HepG2 (cell line): ENCODE results near the gene LRRC3C. TPM values are rescaled to one million over a fixed set of nuclear protein-coding genes. Genes with fewer than 3 reads are reported as not detected.
A peak's percentile ranks its signal among the peaks of the same experiment; 100 is the strongest.

Experiments used
- HNRNPL ChIP-seq: fragments of 200-400 bp; formaldehyde crosslinking; IDR thresholded peaks from 2 replicates; pipeline ENCODE4 v1.6.1; 2017; ENCODE audit warnings: mild to moderate bottlenecking, low read depth, low read length
- JDP2 ChIP-seq: sonication (generic); formaldehyde crosslinking; IDR thresholded peaks from 2 replicates; pipeline ENCODE4 v1.8.1; 2022; ENCODE audit warnings: missing genetic modification reagents, borderline replicate concordance
- KDM6A ChIP-seq: IDR thresholded peaks from 2 replicates; pipeline ENCODE4 v1.6.1; 2016; ENCODE audit warnings: low read depth
- KMT2A ChIP-seq: sonication (generic); formaldehyde crosslinking; IDR thresholded peaks from 2 replicates; pipeline ENCODE4 v1.4.0; 2020; ENCODE audit warnings: missing genetic modification reagents
- MAFF ChIP-seq: IDR thresholded peaks from 2 replicates; pipeline ENCODE4 v1.6.1; 2011; ENCODE audit warnings: low read depth, low read length, improper control_type of control experiment
- MIER3 ChIP-seq: IDR thresholded peaks from 2 replicates; pipeline ENCODE4 v1.6.1; 2016; ENCODE audit warnings: missing compliant biosample characterization, borderline replicate concordance
- MTA1 ChIP-seq: sonication (generic); formaldehyde crosslinking; IDR thresholded peaks from 2 replicates; pipeline ENCODE4 v1.4.0; 2020; ENCODE audit warnings: missing genetic modification reagents, mild to moderate bottlenecking, borderline replicate concordance
- MTF1 ChIP-seq: sonication (generic); formaldehyde crosslinking; IDR thresholded peaks from 2 replicates; pipeline ENCODE4 v1.5.0; 2020; ENCODE audit warnings: missing genetic modification reagents
- NAIF1 ChIP-seq: sonication (generic); formaldehyde crosslinking; IDR thresholded peaks from 2 replicates; pipeline ENCODE4 v1.5.0; 2020; ENCODE audit warnings: mild to moderate bottlenecking, missing genetic modification reagents, borderline replicate concordance
- PHF20 ChIP-seq: sonication (generic); formaldehyde crosslinking; IDR thresholded peaks from 2 replicates; pipeline ENCODE4 v1.5.0; 2020; ENCODE audit warnings: mild to moderate bottlenecking, missing genetic modification reagents
- PLRG1 ChIP-seq: fragments of 450-650 bp; conservative IDR thresholded peaks from 2 replicates; pipeline ENCODE4 v1.6.1; 2016
- RFX1 ChIP-seq: fragments of 450-650 bp; IDR thresholded peaks from 2 replicates; pipeline ENCODE4 v1.6.1; 2017
- SP2 ChIP-seq: sonication (generic); formaldehyde crosslinking; IDR thresholded peaks from 2 replicates; pipeline ENCODE4 v1.5.1; 2020; ENCODE audit warnings: mild to moderate bottlenecking, missing genetic modification reagents
- SRF ChIP-seq: IDR thresholded peaks from 2 replicates; pipeline ENCODE4 v1.6.1; 2011; ENCODE audit warnings: mild to moderate bottlenecking, low read depth, low read length, moderate library complexity
- XBP1 ChIP-seq: sonication (generic); formaldehyde crosslinking; IDR thresholded peaks from 2 replicates; pipeline ENCODE4 v1.5.0; 2020; ENCODE audit warnings: missing genetic modification reagents
- YEATS2 ChIP-seq: sonication (generic); formaldehyde crosslinking; IDR thresholded peaks from 2 replicates; pipeline ENCODE4 v1.4.0; 2020; ENCODE audit warnings: missing genetic modification reagents, borderline replicate concordance
- ZFP36L2 ChIP-seq: sonication (generic); formaldehyde crosslinking; IDR thresholded peaks from 2 replicates; pipeline ENCODE4 v1.4.0; 2020; ENCODE audit warnings: missing genetic modification reagents
- ZNF20 ChIP-seq: sonication (generic); formaldehyde crosslinking; IDR thresholded peaks from 2 replicates; pipeline ENCODE4 v1.4.0; 2020; ENCODE audit warnings: mild to moderate bottlenecking, moderate library complexity, missing genetic modification reagents
- ZNF383 ChIP-seq: sonication (generic); formaldehyde crosslinking; IDR thresholded peaks from 2 replicates; pipeline ENCODE4 v1.4.0; 2020; ENCODE audit warnings: missing genetic modification reagents, mild to moderate bottlenecking, borderline replicate concordance
- ZSCAN25 ChIP-seq: sonication (generic); formaldehyde crosslinking; IDR thresholded peaks from 2 replicates; pipeline ENCODE4 v1.8.0; 2022; ENCODE audit warnings: mild to moderate bottlenecking, missing genetic modification reagents
- polyA plus RNA-seq, 8 experiments: library from polyadenylated mRNA; depleted of rRNA in 3 of 8; stranded (reverse) in 7 of 8; unstranded in 1 of 8; fragments of >200 nt; fragmentation: Illumina TruSeq in 4 of 8; extraction: Trizol in 4 of 8; gene quantifications; 2 replicates each; pipeline versions ENCODE4 v1.2.1 to v1.2.3, GENCODE V29; 2011 to 2016; ENCODE audit warnings: low read depth in 4 of 8, missing spikeins in 1 of 8, mixed read lengths in 1 of 8; ENCODE audit not compliant: insufficient read depth in 1 of 8
- total RNA-seq, 5 experiments: library from RNA; depleted of rRNA; stranded (reverse); fragments of >200 nt; fragmentation: Illumina TruSeq; extraction: Trizol; gene quantifications; 2 replicates each; pipeline ENCODE4 v1.2.3, GENCODE V29; 2016; ENCODE audit warnings: low read depth in 1 of 5
- TF ChIP-seq, protein P1 (sequence below): sonication (generic); formaldehyde crosslinking; IDR thresholded peaks from 2 replicates; pipeline ENCODE4 v1.4.0; 2020; ENCODE audit warnings: missing genetic modification reagents
- TF ChIP-seq, protein P2 (sequence below): conservative IDR thresholded peaks from 2 replicates; pipeline ENCODE4 v1.6.1; 2018; ENCODE audit warnings: missing genetic modification reagents
- TF ChIP-seq, protein P3 (sequence below): IDR thresholded peaks from 2 replicates; pipeline ENCODE4 v1.6.1; 2016

LRRC3C gene
- total and polyA plus RNA-seq, 2 of the 13 experiments (the other 11 are each of a cell fraction or from before 2014, with no cell fraction given) = 0.17 TPM; not detected in 1

DNA sequence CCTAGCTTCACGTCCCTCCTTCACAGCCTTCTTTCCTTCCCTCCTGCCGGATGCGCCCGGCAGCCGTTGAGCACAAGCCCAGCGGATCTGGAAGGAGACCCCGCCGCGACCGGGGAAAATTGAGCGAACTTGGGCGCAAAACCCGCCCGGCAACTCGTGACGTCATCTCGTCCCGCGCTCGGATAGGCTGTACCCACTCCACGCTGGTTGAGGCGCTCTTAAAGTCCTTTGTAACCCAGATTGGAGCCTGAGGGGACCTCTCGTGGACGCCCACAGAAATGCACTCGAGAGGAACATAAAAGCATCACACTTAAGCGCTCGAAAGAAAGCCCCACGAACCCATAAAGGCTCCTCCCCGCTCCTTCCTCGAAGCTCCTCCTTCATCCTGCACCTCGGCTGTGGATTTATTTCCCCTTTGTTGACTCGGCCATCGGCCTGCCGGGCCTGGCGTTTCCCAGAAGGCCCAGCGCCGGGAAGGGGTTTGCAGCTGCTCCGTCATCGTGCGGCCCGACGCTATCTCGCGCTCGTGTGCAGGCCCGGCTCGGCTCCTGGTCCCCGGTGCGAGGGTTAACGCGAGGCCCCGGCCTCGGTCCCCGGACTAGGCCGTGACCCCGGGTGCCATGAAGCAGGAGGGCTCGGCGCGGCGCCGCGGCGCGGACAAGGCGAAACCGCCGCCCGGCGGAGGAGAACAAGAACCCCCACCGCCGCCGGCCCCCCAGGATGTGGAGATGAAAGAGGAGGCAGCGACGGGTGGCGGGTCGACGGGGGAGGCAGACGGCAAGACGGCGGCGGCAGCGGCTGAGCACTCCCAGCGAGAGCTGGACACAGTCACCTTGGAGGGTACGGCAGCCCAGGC, 53.0 kb downstream of the LRRC3C start, which contains the start of gene PSMD3 (continued):
- TF ChIP-seq PLRG1 = no peak
- TF ChIP-seq SRF = peak; percentile 99
- TF ChIP-seq XBP1 (CRISPR knock-in tag) = no peak; the same call in 1 of the 2 replicates
- no peak; the same call in 1 of the 2 replicates for TF ChIP-seq SP2 (CRISPR knock-in tag)
- TF ChIP-seq YEATS2 = peak; percentile 99
- TF ChIP-seq, protein P1, sequence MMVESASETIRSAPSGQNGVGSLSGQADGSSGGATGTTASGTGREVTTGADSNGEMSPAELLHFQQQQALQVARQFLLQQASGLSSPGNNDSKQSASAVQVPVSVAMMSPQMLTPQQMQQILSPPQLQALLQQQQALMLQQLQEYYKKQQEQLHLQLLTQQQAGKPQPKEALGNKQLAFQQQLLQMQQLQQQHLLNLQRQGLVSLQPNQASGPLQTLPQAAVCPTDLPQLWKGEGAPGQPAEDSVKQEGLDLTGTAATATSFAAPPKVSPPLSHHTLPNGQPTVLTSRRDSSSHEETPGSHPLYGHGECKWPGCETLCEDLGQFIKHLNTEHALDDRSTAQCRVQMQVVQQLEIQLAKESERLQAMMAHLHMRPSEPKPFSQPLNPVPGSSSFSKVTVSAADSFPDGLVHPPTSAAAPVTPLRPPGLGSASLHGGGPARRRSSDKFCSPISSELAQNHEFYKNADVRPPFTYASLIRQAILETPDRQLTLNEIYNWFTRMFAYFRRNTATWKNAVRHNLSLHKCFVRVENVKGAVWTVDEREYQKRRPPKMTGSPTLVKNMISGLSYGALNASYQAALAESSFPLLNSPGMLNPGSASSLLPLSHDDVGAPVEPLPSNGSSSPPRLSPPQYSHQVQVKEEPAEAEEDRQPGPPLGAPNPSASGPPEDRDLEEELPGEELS (CRISPR knock-in tag) = peak; percentile 67
- TF ChIP-seq MAFF = peak; percentile 22; the same call in 1 of the 2 replicates
- peak; percentile 94 for TF ChIP-seq PHF20 (CRISPR knock-in tag)
- peak; percentile 94; the same call in 1 of the 2 replicates for TF ChIP-seq ZNF20 (CRISPR knock-in tag)
- TF ChIP-seq, protein P2, sequence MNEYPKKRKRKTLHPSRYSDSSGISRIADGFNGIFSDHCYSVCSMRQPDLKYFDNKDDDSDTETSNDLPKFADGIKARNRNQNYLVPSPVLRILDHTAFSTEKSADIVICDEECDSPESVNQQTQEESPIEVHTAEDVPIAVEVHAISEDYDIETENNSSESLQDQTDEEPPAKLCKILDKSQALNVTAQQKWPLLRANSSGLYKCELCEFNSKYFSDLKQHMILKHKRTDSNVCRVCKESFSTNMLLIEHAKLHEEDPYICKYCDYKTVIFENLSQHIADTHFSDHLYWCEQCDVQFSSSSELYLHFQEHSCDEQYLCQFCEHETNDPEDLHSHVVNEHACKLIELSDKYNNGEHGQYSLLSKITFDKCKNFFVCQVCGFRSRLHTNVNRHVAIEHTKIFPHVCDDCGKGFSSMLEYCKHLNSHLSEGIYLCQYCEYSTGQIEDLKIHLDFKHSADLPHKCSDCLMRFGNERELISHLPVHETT (CRISPR knock-in tag) = peak; percentile 97
- TF ChIP-seq MTF1 (CRISPR knock-in tag) = peak; percentile 92
- TF ChIP-seq KMT2A = peak; percentile 100
- peak; percentile 75; the same call in 1 of the 2 replicates for TF ChIP-seq JDP2 (CRISPR knock-in tag)
- TF ChIP-seq NAIF1 = no peak; the same call in 1 of the 2 replicates
- no peak for TF ChIP-seq KDM6A (CRISPR knock-in tag)
- peak; percentile 89; the same call in 1 of the 2 replicates for TF ChIP-seq MTA1 (CRISPR knock-in tag)
- peak; percentile 98; the same call in 1 of the 2 replicates for TF ChIP-seq MIER3 (CRISPR knock-in tag)
- TF ChIP-seq RFX1 = no peak
- TF ChIP-seq ZSCAN25 (CRISPR knock-in tag) = peak; percentile 82; the same call in 1 of the 2 replicates
- TF ChIP-seq, protein P3, sequence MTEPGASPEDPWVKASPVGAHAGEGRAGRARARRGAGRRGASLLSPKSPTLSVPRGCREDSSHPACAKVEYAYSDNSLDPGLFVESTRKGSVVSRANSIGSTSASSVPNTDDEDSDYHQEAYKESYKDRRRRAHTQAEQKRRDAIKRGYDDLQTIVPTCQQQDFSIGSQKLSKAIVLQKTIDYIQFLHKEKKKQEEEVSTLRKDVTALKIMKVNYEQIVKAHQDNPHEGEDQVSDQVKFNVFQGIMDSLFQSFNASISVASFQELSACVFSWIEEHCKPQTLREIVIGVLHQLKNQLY (CRISPR knock-in tag) = no peak; the same call in none of the 2 replicates
- peak; percentile 79 for TF ChIP-seq ZNF383
- TF ChIP-seq HNRNPL = peak; percentile 93
- TF ChIP-seq ZFP36L2 (CRISPR knock-in tag) = peak; percentile 89; the same call in 1 of the 2 replicates
